Heart right ventricle (tissue), 16 donors: ENCODE results near the gene PKIG. TPM values are rescaled to one million over a fixed set of nuclear protein-coding genes. Genes with fewer than 3 reads are reported as not detected.

Experiments
- ATAC-seq, 8 donors: fragments of 200-7000 bp; cut with Tn5 transposase; one replicate each; pipeline ENCODE4 v1.9.1; 2020; ENCODE audit warnings: mild to moderate bottlenecking in 8 of 8, moderate library complexity in 8 of 8, moderate number of reproducible peaks in 1 of 8
- DNase-seq, 2 donors: peaks; one replicate each; pipeline ENCODE4 v3.0.0-alpha.2; 2020
- H3K27ac ChIP-seq, 10 donors: fragments of 200-600 bp; sonication (generic) in 2 of 10; one replicate each; pipeline versions ENCODE4 v1.5.0 to v1.8.0; 2020 to 2022; ENCODE audit warnings: mild to moderate bottlenecking in 3 of 10
- H3K27me3 ChIP-seq, 7 donors: fragments of 200-600 bp; one replicate each; pipeline ENCODE4 v1.8.0; 2021 to 2022; ENCODE audit warnings: mild to moderate bottlenecking in 2 of 7
- H3K36me3 ChIP-seq, 9 donors: fragments of 200-600 bp; sonication (generic) in 1 of 9; one replicate each; pipeline versions ENCODE4 v1.5.0 to v1.8.0; 2020 to 2022; ENCODE audit warnings: mild to moderate bottlenecking in 2 of 9
- H3K4me1 ChIP-seq, 9 donors: fragments of 200-600 bp; sonication (generic) in 1 of 9; one replicate each; pipeline versions ENCODE4 v1.5.0 to v1.8.0; 2020 to 2022; ENCODE audit warnings: mild to moderate bottlenecking in 4 of 9
- H3K4me3 ChIP-seq, 10 donors: fragments of 200-600 bp; sonication (generic) in 2 of 10; one replicate each; pipeline versions ENCODE4 v1.5.0 to v1.8.0; 2020 to 2022; ENCODE audit warnings: mild to moderate bottlenecking in 7 of 10, moderate library complexity in 2 of 10
- H3K9me3 ChIP-seq, 11 donors: fragments of 200-600 bp in 10 of 11; sonication (generic) in 2 of 11; one replicate each; pipeline versions ENCODE4 v1.5.0 to v1.8.0; 2013 to 2022; ENCODE audit warnings: mild to moderate bottlenecking in 2 of 11, control low read depth in 1 of 11, moderate library complexity in 1 of 11
- WGBS, 2 donors: extraction: QIAGEN DNeasy Blood & Tissue Kit; methylation state at CpG; one replicate each; pipeline ENCODE4 v1.1.7; 2013; ENCODE audit warnings: inconsistent platforms in 1 of 2; 5-methylcytosine and 5-hydroxymethylcytosine counted together
- intact Hi-C, 10 donors: fragments of 100-400 bp; cut with DNase I; formaldehyde crosslinking; loops; one replicate each; pipeline versions ENCODE4 v1.11.1 to v1.14.2; 2022
- polyA plus RNA-seq, 2 donors: library from polyadenylated mRNA; stranded (reverse); fragments of 200-250 nt; gene quantifications; one replicate each; pipeline ENCODE4 v1.2.3, GENCODE V29; 2013
- total RNA-seq, 10 donors: library from RNA; stranded (reverse); fragmentation: NEBNext Ultra II Directional in 3 of 10; extraction: Animal tissue kit (Norgen Biotek cat#: 25700) in 3 of 10; gene quantifications; one replicate each; pipeline versions ENCODE4 v1.2.1 to v1.2.4, GENCODE V29; 2021 to 2023
- TF ChIP-seq, protein P1 (sequence below), 9 donors: fragments of 200-600 bp; sonication (generic) in 2 of 9; IDR thresholded peaks; one replicate each; pipeline versions ENCODE4 v1.5.0 to v1.8.0; 2021 to 2022; ENCODE audit warnings: antibody characterized with exemption in 9 of 9, mild to moderate bottlenecking in 5 of 9, moderate library complexity in 1 of 9
- donor health status: Arrhythmogenic right ventricular cardiomyopathy.
- donor health status: ischemic (EF 13 %, LVEDD 7.1; RV severe dilation, severe dysfunction).
- donor health status: healthy with polysubstance abuse.
- donor health status: DM: no; HTN: yes; CAD: no.
- donor health status: DM: no; HTN: no; CAD: no.
- donor health status: ischemic (EF 25% LVEDD 6.9; RV normal size, moderate dysfunction).
- donor health status: ischemic (EF 25% LVEDD 5.7; RV mildly dilated, moderate dysfunction).
- donor health status: healthy.
- donor health status: DM: yes; HTN: yes; CAD: no.
- donor health status: Ischemic cardiomyopathy.
- donor health status: ischemic (EF 35%, LVEDD 5.7; RV mildly dilated, moderate dysfunction).
- donor health status: nonischemic (EF 11% LVEDD 7.7; RV severe dilation, severe dysfunction).
- donor health status: DM: yes; HTN: yes; CAD: no.
- donor health status: PGD.
- donor health status: ischemic (EF 29% LVEDD 5.4; RV normal size, mild dysfunction).
- donor health status: nonischemic (EF 23%, LVEDD 6.1; RV moderate dilation, normal function).

PKIG gene
- total and polyA plus RNA-seq, 12 donors: 155 to 342 (median 210) TPM

DNA sequence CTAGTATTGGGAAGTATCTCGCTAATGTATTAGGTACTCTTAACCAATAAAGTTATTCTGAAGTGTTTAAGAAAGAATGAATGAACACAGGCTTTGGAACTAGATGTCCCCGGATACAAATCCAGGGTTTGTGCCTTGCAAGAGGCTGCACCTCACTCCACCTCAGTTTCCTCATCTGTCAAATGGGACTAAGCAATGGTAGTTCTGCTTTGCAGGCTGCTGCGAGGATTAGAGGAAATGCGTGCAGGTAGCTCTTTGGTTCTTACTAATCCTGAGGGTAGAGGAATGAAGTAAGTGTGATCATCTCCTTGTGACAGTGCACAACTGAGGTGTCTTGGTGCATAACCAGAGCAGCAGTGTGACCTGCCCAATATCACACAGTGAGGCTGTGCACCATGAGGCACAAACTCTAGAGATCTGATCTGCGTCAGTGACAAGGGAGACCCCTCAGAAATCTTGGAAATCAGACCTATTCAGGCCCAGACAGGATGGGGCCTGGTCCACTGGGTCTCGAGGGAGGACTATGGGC lies 42.4 kb downstream of the PKIG start:
- intact Hi-C loops: no loop called here
- Histone ChIP-seq H3K4me1 (peaks cover 0 to 17% (median 0%) of the 10 kb centered on the region in 9 donors), H3K27ac (no peak overlapping the region), H3K27me3 (no peaks in the 10 kb centered on the region), H3K36me3 (peaks cover 0 to 90% (median 14%) of the 10 kb centered on the region in 9 donors), H3K4me3 (no peak overlapping the region), H3K9me3 (peaks cover 0 to 8% (median 0%) of the 10 kb centered on the region in 11 donors)
- ATAC-seq (no peak), DNase-seq (no peak)
- TF ChIP-seq, protein P1, sequence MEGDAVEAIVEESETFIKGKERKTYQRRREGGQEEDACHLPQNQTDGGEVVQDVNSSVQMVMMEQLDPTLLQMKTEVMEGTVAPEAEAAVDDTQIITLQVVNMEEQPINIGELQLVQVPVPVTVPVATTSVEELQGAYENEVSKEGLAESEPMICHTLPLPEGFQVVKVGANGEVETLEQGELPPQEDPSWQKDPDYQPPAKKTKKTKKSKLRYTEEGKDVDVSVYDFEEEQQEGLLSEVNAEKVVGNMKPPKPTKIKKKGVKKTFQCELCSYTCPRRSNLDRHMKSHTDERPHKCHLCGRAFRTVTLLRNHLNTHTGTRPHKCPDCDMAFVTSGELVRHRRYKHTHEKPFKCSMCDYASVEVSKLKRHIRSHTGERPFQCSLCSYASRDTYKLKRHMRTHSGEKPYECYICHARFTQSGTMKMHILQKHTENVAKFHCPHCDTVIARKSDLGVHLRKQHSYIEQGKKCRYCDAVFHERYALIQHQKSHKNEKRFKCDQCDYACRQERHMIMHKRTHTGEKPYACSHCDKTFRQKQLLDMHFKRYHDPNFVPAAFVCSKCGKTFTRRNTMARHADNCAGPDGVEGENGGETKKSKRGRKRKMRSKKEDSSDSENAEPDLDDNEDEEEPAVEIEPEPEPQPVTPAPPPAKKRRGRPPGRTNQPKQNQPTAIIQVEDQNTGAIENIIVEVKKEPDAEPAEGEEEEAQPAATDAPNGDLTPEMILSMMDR (IDR thresholded peaks at IDR 0.05): no peak
- WGBS, 2 donors: 92 to 96% methylated on average over 6 of the region's 6 CpGs

DNA sequence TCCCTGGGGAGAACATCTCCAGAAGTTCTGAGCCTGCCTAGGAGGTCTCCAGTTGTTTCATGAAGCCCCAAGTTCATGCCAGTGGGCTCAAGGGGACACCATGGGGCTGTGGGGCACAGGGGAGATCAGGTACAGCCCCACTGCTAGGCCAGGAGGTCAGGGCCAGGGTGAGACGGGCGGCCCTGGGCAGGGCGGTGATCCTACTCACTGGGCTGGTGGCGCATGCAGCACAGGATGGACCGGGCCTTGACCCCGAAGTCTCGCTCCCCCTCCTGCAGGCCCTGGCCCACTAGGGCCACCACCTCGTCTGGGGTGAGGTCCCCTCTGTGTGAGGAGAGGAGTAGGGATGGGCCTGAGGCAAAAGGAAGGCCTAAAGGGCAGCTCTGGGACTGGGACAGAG lies 43.0 kb downstream of the PKIG start:
- H3K27ac ChIP-seq: no peak overlapping the region
- intact Hi-C loops: no loop called here
- no peaks in the 10 kb centered on the region for H3K27me3 ChIP-seq
- peaks cover 0 to 8% (median 0%) of the 10 kb centered on the region in 11 donors for H3K9me3 ChIP-seq
- peaks cover 0 to 18% (median 0%) of the 10 kb centered on the region in 9 donors for H3K4me1 ChIP-seq
- ATAC-seq (no peak), DNase-seq (no peak)
- no peak overlapping the region for H3K4me3 ChIP-seq
- peaks cover 0 to 85% (median 14%) of the 10 kb centered on the region in 9 donors for H3K36me3 ChIP-seq
- TF ChIP-seq, protein P1 (IDR thresholded peaks at IDR 0.05): no peak
- 95 to 98% methylated on average over 8 of the region's 8 CpGs for WGBS, 2 donors

DNA sequence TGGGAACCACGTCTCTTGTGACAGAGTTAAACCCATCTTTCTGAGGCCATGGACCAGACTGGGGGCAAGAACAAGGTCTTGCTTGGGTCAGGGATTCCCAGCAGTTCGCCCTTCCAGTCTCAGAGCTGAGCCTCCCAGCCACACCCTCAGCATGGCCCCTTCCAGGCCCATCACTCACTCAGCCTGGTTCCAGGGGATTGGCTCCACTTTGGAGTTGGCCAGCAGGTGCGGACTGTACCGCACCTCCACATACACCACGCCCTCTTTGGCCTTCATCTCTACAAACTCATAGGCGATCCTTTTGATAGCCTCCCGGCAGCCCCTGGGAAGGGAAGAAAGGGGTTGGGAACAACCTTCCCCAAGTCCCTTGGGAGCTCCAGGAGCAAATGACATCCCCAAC lies 43.9 kb downstream of the PKIG start:
- Histone ChIP-seq H3K36me3 (peaks cover 0 to 76% (median 14%) of the 10 kb centered on the region in 9 donors), H3K4me1 (peaks cover 0 to 18% (median 0%) of the 10 kb centered on the region in 9 donors), H3K27ac (no peak overlapping the region), H3K27me3 (no peaks in the 10 kb centered on the region), H3K4me3 (no peak overlapping the region), H3K9me3 (peaks cover 0 to 8% (median 0%) of the 10 kb centered on the region in 11 donors)
- ATAC-seq (no peak), DNase-seq (no peak)
- TF ChIP-seq, protein P1 (IDR thresholded peaks at IDR 0.05): no peak
- WGBS, 2 donors: 98% methylated on average over 7 of the region's 7 CpGs
- intact Hi-C loops: no loop called here

DNA sequence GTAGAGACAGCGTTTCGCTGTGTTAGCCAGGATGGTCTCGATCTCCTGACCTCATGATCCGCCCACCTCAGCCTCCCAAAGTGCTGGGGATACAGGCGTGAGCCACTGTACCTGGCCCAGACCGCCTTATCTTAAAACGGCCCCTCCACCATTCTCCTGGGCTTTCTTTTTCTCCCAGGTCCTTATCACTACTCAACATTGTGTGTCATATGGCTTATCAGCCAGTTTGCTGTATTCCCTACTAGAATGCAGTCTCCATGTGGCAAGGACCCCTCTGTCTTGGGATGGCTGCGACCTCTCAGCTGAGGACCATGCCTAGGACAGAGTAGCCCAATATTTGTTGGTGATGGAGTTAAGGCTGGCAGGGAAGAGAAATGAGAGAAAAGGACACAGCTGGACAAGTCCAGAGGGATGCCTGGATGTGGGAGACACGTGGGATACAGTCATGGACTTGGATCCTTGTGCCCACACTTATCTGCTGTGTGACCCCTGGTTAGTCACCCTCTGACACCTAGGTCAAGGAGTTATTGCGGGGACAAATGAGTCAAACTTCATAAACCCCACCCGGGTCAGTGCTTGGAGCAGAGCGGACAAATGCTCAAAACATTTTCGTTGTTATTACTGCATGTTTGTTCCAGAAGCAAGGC lies 45.1 kb downstream of the PKIG start:
- TF ChIP-seq, protein P1 (IDR thresholded peaks at IDR 0.05): no peak
- ATAC-seq: no peak
- WGBS, 2 donors: 90 to 92% methylated on average over 13 of the region's 13 CpGs
- H3K27ac ChIP-seq: no peak overlapping the region
- peaks cover 3 to 18% (median 9%) of the 10 kb centered on the region in 9 donors for H3K4me1 ChIP-seq
- DNase-seq: no peak
- intact Hi-C loops: no loop called here
- peaks cover 0 to 8% (median 0%) of the 10 kb centered on the region in 11 donors for H3K9me3 ChIP-seq
- H3K36me3 ChIP-seq: peaks cover 0 to 64% (median 9%) of the 10 kb centered on the region in 9 donors
- H3K4me3 ChIP-seq: no peak overlapping the region
- H3K27me3 ChIP-seq: no peaks in the 10 kb centered on the region
